ENCODE data around the gene FGD1.

Gene FGD1

DNA sequence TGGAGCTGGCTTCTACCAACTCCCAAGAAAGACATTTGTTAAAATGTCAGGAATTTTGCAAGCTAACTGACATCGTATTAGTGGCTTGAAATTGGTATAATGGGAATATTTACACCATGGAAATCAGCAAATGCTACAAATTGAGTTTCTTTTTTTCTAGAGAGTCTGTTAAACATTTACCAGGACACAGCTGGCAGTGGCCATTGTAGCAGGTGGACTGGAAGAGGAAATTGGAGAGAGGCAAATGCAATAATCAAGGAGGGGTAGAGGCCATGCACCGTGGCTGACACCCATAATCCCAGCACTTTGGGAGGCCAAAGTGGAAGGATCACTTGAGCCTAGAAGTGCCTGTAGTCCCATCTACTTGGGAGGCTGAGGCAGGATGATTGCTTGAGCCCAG lies 88.8 kb downstream of the FGD1 start:
- DNase-seq (ENCODE audit: low read depth in 3 of 3) = no peak

DNA sequence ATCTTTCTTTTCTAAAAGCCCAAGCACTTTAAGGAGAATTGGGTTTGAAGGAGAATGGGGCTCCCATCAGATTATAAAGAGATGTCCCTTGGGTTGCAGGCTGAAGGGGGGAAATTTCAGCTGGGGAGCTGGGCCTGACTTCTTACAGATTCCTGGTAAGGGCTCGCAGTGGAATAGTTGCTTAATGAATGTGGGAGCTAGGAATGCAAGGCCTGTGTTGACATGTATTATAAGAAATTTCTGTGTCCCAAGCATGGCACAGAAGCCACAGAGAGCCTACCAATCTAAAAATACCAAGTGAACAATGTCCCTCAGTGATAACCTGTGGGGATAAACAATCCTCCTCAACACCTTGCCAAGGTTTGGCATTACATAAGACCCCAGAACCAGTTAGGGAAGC lies 98.9 kb downstream of the FGD1 start:
- no peak for DNase-seq (ENCODE audit: low read depth in 3 of 3)

Data from stimulated activated CD4-positive, alpha-beta T cell treated with anti-CD3 and anti-CD28 coated beads, TNF-alpha, amount 100 ng/mL, for 4 hours (primary cell).